NCI-H2227 treated with DMSO at 0.1 percent for 48 hours (cell line): Measurements from ENCODE around the gene NIM1K.
"Not testable (repeated sequence)": the region's sequence is repeated elsewhere in the genome, so short reads cannot be mapped to it uniquely, and the experiment has no call there.

ENCODE experiments used
- DNase-seq: peaks from one replicate; lab custom pipeline; 2025; lab: John Stamatoyannopoulos, UW

Gene NIM1K

GRCh38 chr5:43281840-43282658 lies 90.0 kb downstream of the NIM1K start:
- no peak for DNase-seq

- no peak for DNase-seq
These were observed 94.6 kb downstream of the NIM1K start for GRCh38 chr5:43286623-43287022.

- no peak for DNase-seq
These were observed 95.5 kb downstream of the NIM1K start for GRCh38 chr5:43287493-43287892.

GRCh38 chr5:43288269-43288831 lies 96.3 kb downstream of the NIM1K start:
- no peak for DNase-seq

- no peak for DNase-seq
These were observed 98.7 kb downstream of the NIM1K start for GRCh38 chr5:43290726-43291125.

- no peak for DNase-seq
These were observed 102.2 kb downstream of the NIM1K start for GRCh38 chr5:43294226-43294625.

DNA sequence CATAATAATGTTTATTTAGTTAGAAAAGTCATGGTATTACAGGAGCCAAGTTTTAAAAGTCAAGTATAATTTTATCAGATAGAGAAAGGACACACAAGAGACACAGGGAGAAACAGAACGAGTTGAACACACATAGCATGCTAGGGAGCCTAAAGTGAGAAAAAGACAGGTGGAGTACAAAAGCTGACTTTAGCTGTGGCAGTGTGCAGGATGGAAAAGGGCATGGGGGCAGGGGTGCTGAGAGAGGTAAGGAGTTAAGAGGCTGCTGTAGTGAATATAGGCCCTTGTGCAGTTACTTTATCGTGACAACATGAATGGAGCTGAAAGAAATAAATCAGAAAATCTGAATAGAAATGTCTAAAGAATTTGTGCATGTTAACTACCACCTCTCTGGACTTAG lies 103.2 kb downstream of the NIM1K start:
- no peak for DNase-seq

- DNase-seq, result no peak
These were observed 104.8 kb downstream of the NIM1K start for GRCh38 chr5:43296835-43297234.

DNA sequence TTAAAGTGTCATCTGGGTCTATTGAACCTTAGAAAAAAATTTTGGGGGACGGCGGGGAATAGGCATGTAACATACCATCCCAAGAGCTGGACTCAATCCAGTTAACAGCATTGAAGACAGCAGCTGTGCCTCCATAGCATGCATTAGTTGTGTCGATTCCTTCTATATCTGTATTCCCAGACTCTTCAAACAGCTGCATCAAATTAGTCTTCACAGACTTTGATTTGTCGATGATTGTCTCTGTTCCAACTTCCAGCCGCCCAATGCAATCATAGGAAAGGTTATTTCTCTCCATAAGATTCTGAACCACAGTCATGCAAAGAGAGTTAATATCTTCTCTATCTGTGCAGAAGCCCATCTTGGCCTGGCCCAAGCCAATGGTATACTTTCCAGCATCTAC lies 106.4 kb downstream of the NIM1K start:
- DNase-seq, result no peak

GRCh38 chr5:43300112-43300511 lies 108.1 kb downstream of the NIM1K start:
- no peak for DNase-seq

GRCh38 chr5:43301653-43302091 lies 109.6 kb downstream of the NIM1K start:
- DNase-seq, result no peak

DNA sequence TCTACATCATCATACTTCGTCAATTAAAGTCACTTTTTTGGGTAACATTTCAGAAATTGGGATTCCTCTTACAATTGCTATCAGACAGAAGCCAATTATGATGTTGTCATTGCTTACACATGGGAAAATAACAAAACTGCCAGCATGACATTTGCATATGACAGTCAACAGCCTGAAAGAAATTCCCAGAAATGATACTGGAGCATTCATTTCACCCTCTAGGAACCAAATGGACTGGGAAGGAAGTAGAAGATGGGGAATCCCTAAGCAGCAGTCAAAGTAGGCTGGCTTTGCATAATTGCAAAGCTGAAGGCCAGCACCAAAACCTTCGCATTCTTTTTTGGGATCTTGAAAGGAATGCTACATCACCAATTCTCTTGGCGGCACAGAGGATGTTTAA lies 110.5 kb downstream of the NIM1K start:
- no peak for DNase-seq

- no peak for DNase-seq
These were observed 111.2 kb downstream of the NIM1K start for GRCh38 chr5:43303242-43303641.

- DNase-seq, result no peak
These were observed 112.5 kb downstream of the NIM1K start for GRCh38 chr5:43304525-43304924.

DNA sequence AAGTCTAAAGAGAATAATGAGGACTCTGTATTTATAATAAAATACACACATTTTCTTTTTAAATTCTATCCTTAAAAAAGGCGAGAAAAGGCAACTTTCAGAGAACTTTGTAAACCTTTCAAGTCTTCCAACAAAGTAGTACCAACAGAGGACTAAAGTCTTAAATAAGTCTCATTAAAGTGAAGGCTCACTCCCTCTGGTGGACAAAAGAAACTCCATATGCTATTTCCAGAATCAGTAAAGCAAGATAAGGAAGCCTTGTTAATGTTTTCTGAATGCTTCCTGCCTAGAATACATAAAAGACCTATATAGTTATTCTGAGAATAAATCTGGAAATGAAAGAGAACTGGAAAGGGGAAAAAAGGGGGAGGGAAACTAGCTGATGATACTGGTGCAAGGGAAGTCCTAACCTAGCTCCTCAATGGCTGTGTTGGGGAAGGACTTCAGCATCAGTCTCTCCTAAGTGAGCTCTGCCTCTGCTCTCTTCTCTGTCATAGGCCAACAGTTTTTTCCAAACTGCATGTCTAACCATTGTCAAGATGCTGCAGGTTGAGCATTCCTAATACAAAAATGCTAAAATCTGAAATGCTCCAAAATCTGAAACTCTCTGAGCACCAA lies 114.0 kb downstream of the NIM1K start:
- DNase-seq, result peak; percentile 61

- not testable (repeated sequence) for DNase-seq
These were observed 114.9 kb downstream of the NIM1K start for GRCh38 chr5:43306954-43307353.

GRCh38 chr5:43309122-43309521 lies 117.1 kb downstream of the NIM1K start:
- no peak for DNase-seq

GRCh38 chr5:43309637-43310036 lies 117.6 kb downstream of the NIM1K start:
- DNase-seq, result no peak

GRCh38 chr5:43312076-43312661 lies 120.1 kb downstream of the NIM1K start:
- DNase-seq, result no peak

DNA sequence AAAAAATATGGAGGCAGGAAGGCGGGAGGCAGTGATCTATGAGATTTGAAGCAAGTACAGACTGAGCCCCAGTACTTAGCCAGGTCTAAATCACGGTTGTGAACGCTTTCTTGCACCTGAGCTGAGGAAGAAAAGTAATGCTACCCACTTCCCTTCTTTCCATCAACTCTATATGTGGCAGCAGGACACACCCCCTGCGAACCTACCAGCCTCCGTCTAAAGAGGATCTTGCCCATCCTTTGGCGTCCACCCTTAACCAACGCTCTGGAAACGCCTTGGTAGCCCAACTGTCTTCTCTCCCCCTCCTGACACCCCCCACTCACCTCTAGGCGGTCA lies 120.6 kb downstream of the NIM1K start:
- DNase-seq, result peak; percentile 48

DNA sequence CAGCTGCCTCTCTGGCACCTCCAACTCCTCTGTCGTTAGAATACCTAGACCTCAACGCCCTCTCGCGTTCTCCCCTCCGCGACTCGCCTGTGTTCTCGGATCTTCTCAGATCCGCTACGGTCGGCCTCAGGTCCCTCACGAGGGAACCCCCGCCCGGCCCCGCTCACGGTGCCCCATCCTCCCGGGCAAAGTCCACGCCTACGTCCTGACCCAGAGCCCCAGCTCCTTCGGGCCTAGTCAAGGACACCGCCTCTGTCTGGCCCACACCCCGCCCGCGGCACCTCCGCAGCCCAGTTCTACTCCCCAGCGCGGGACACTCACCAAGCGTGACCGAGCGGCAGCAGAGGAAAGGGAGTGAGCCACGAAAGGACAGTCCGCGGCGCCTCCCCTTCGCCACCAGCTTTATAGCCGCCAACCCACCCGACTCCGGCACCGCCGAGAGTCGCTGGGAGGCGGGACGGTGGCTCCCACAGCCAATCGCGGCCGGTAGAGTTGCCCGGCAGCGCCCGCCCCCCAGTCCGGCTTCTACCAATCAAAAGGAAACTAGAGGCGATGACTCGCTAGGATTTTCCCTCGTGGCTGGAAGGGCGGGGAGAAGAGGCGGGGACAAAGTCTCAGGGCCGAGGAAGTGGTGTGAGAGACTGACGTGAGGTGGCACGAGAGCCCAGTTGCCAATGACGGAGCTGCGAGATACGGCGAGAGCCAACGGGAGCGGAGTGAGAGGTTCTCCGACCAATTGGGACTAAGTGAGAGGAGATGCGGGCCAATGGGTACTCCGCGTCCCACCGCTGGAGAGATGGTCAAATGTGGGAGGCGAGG lies 121.2 kb downstream of the NIM1K start, which contains the start of gene HMGCS1:
TSS of gene HMGCS1 (minus strand) at position 378 of the 819 bp plus-strand sequence. CDS start 14,447 bp downstream, outside the sequence.
- peak; percentile 99 for DNase-seq

DNA sequence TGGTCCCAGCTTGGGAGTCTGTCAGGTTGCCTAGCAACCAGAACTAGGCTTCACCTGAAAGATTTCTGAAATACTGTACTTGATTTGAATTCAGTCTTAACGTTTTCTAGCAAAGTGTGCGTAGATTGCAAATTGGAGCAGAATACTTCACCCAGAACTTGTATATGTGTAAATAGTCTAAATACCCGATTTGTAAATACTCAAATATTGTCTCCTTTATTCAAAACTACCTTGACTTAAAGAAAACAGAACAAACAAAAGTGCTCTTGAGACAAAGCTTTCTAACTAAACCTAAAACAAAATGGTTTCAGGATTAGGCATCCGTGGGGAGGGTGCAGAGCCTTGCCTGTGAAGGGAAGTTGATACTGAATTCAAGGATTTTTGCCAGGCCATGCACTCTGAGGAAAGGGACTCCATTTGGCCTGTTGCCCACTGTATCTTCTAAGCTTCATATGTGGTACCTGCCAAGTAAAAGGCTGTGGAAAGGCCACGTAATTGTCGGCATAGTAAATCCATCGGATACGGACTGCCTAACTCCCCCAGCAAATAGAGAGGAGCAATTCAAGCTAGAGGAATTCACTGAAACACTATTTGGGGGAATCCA lies 121.9 kb downstream of the NIM1K start:
- no peak for DNase-seq
